IMR-90 (cell line): ENCODE results near the gene NPHP4.

ENCODE experiments used
- CEBPB ChIP-seq: IDR thresholded peaks from 2 replicates; pipeline ENCODE4 v1.6.1; 2012; ENCODE audit warnings: low read depth, low read length, improper control_type of control experiment
- FOS ChIP-seq: fragments of 150-350 bp; IDR thresholded peaks from 2 replicates; pipeline ENCODE4 v1.6.1; 2016; ENCODE audit warnings: low read depth, low read length
- MAFK ChIP-seq: IDR thresholded peaks from 2 replicates; pipeline ENCODE4 v1.6.1; 2012; ENCODE audit warnings: low read depth, low read length, improper control_type of control experiment
- MXI1 ChIP-seq: IDR thresholded peaks from 2 replicates; pipeline ENCODE4 v1.6.1; 2012; ENCODE audit warnings: low read depth, mild to moderate bottlenecking, low read length, moderate library complexity, borderline replicate concordance
- POLR2A ChIP-seq: IDR thresholded peaks from 2 replicates; pipeline ENCODE4 v1.6.1; 2012; ENCODE audit warnings: mild to moderate bottlenecking, low read depth, low read length
- RAD21 ChIP-seq: IDR thresholded peaks from 2 replicates; pipeline ENCODE4 v1.6.1; 2012; ENCODE audit warnings: low read length, improper control_type of control experiment
- RCOR1 ChIP-seq: IDR thresholded peaks from 2 replicates; pipeline ENCODE4 v1.6.1; 2012; ENCODE audit warnings: mild to moderate bottlenecking, low read length, improper control_type of control experiment; ENCODE audit not compliant: insufficient replicate concordance
- RFX5 ChIP-seq: IDR thresholded peaks from 2 replicates; pipeline ENCODE4 v1.8.0; 2012; ENCODE audit warnings: low read depth, mild to moderate bottlenecking, low read length, moderate library complexity
- SMC3 ChIP-seq: fragments of 150-350 bp; IDR thresholded peaks from 2 replicates; pipeline ENCODE4 v1.6.1; 2016; ENCODE audit warnings: low read depth, mild to moderate bottlenecking, antibody characterized with exemption, low read length, moderate library complexity
- TF ChIP-seq, protein P1 (sequence below): conservative IDR thresholded peaks from 2 replicates; pipeline ENCODE4 v1.5.1; 2012; ENCODE audit warnings: mild to moderate bottlenecking, low read depth, low read length, improper control_type of control experiment
- TF ChIP-seq, protein P2 (sequence below): fragments of 150-350 bp; IDR thresholded peaks from 2 replicates; pipeline ENCODE4 v1.6.1; 2016; ENCODE audit warnings: low read depth, mild to moderate bottlenecking, low read length, moderate library complexity, borderline replicate concordance

DNA sequence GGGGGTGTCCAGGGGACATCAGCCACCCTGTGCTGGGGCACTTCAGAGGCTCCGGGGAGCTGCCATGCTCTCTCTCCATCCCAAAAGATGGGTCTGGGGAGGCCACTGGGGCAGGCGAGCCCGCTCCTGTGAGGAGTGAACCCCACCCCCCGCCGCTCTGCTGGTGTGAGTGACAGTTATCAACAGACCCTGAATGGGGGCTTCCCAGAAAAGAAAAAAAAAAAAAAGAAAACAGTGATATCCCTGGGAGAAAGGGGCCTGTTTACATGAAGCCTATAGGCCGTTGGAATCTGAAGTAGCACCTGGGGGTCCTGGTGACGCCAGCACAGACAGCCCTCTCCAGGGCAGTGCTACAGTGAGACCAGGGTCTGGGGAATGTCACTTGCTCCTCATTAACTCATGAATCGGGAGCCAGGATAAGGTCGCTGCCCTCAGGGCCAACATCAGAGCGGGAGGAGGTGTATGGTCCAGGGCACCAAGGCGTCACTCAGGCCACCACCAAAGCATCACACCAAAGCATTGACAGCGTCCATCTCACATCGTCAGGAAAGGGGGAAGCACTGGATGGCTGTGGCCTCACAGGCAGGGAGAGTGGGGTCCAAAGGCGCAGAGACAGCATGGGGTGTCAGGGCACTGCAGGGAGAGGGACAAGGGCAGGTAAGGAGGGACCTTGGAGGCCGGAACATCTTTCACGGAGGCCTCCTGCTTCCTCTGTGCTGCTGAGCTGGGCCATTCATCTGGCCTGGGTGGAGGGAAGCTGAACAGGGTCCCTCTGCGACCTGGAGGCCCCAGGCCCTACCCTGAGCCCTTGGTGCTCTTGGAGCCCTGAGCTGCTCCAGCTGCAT lies 8.4 kb upstream of the NPHP4 start:
- TF ChIP-seq RAD21 = no peak
- TF ChIP-seq, protein P1, sequence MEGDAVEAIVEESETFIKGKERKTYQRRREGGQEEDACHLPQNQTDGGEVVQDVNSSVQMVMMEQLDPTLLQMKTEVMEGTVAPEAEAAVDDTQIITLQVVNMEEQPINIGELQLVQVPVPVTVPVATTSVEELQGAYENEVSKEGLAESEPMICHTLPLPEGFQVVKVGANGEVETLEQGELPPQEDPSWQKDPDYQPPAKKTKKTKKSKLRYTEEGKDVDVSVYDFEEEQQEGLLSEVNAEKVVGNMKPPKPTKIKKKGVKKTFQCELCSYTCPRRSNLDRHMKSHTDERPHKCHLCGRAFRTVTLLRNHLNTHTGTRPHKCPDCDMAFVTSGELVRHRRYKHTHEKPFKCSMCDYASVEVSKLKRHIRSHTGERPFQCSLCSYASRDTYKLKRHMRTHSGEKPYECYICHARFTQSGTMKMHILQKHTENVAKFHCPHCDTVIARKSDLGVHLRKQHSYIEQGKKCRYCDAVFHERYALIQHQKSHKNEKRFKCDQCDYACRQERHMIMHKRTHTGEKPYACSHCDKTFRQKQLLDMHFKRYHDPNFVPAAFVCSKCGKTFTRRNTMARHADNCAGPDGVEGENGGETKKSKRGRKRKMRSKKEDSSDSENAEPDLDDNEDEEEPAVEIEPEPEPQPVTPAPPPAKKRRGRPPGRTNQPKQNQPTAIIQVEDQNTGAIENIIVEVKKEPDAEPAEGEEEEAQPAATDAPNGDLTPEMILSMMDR = no peak
- no peak for TF ChIP-seq POLR2A
- TF ChIP-seq, protein P2, sequence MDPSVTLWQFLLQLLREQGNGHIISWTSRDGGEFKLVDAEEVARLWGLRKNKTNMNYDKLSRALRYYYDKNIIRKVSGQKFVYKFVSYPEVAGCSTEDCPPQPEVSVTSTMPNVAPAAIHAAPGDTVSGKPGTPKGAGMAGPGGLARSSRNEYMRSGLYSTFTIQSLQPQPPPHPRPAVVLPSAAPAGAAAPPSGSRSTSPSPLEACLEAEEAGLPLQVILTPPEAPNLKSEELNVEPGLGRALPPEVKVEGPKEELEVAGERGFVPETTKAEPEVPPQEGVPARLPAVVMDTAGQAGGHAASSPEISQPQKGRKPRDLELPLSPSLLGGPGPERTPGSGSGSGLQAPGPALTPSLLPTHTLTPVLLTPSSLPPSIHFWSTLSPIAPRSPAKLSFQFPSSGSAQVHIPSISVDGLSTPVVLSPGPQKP = no peak
- TF ChIP-seq SMC3 = no peak
- no peak for TF ChIP-seq CEBPB
- no peak for TF ChIP-seq MAFK
- no peak for TF ChIP-seq RCOR1
- no peak for TF ChIP-seq RFX5
- TF ChIP-seq MXI1 = no peak
- no peak for TF ChIP-seq FOS
